ENCODE data around the gene C1R. TPM values are rescaled to one million over a fixed set of nuclear protein-coding genes. Genes with fewer than 3 reads are reported as not detected.
A peak's percentile ranks its signal among the peaks of the same experiment; 100 is the strongest.

C1R gene
- polyA plus RNA-seq, 1 of the 3 experiments (the other 2 are of a cell fraction): 20.1 TPM

DNA sequence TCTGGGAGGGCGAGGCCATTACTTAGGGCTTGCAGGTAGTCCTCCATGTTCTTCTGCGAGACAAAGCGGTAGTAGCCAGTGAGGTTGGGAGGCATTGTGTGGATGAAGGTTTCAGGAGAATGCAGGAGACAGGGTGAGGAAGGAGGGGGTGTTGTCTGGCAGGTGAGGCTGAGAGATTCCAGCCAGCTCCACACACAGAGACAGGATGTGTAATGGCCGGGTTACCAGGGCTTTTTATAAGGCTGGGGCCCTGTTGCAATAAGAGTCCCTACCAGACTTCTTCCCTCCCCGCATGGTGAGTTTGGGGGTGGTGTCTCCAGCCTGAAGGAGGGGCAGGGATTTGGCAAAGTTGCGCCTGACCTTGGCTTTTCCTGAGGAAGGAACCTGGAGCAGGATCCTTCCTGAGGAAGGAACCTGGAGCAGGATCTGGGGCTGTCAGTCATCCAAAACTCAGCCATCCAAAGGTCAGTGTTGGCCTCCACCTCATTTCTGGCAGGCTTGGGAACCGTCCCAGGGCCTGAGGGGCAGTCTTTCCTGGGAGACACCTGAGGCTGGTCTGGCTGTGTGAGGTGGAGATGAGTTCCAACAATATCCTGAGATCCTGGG is 36.5 kb upstream of the C1R start, which contains the start of gene RBP5:
Gene RBP5 (minus strand): TSS at position 209 of the 606 bp plus-strand sequence. CDS start 114 bp downstream, at position 95.
- H3K27ac ChIP-seq (ENCODE audit: low read depth in 2 of 2, low read length in 1 of 2): peak within 1 kb of the TSS in 1 of 2 experiments; percentile 67; a peak in 1 of 4 replicates
- H3K4me2 ChIP-seq: peak within 1 kb of the TSS; percentile 95
- no peaks in the 10 kb centered on the region for H4K20me1 ChIP-seq (ENCODE audit: insufficient read depth)
- 0 out of 2 replicates have a peak, but pooled peaks cover 7% of the 10 kb centered on the region for H3K27me3 ChIP-seq (ENCODE audit: insufficient read depth)
- peaks cover 0 to 2% of the 10 kb centered on the region in 2 experiments for H3K36me3 ChIP-seq (replicated peaks in 1 of 2; ENCODE audit: control insufficient read depth in 1 of 2, insufficient read depth in 2 of 2, low read length in 1 of 2)
- H3K4me1 ChIP-seq (ENCODE audit: control insufficient read depth in 1 of 2, insufficient read depth in 2 of 2, low read depth in 1 of 2, low read length in 1 of 2): peaks cover 0 to 13% of the 10 kb centered on the region in 2 experiments; a peak in 1 of 4 replicates
- POLR2A ChIA-PET: no interaction called here
- CTCF ChIA-PET: interaction anchor here (1.0 to 2.8 kb wide), 3 partner anchors 16 to 19 kb away, joined by 3 to 11 read pairs (median 5); no protein-coding TSS in a partner anchor
- H3K9me3 ChIP-seq: no peaks in the 10 kb centered on the region
- TF ChIP-seq RCOR1 (IDR thresholded peaks at IDR 0.05; ENCODE audit: low read length): no peak
- no peak for TF ChIP-seq SMC3 (IDR thresholded peaks at IDR 0.05; ENCODE audit: low read depth, low read length)
- no peak for TF ChIP-seq YY1 (IDR thresholded peaks at IDR 0.05; ENCODE audit: low read depth)
- no peak for TF ChIP-seq CHD2 (IDR thresholded peaks at IDR 0.05; ENCODE audit: low read length, partially characterized antibody)
- no peak for TF ChIP-seq RXRA (IDR thresholded peaks at IDR 0.05; ENCODE audit: borderline replicate concordance, low read depth)
- TF ChIP-seq, protein P1, sequence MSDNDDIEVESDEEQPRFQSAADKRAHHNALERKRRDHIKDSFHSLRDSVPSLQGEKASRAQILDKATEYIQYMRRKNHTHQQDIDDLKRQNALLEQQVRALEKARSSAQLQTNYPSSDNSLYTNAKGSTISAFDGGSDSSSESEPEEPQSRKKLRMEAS (IDR thresholded peaks at IDR 0.05; ENCODE audit: low read depth): no peak
- TF ChIP-seq ELF1 (IDR thresholded peaks at IDR 0.05): no peak
- no peak for TF ChIP-seq MXI1 (IDR thresholded peaks at IDR 0.05; ENCODE audit: low read depth, low read length)
- TF ChIP-seq FOXM1 (IDR thresholded peaks at IDR 0.05; ENCODE audit: low read depth): no peak
- 74% methylated on average over 5 of the region's 7 CpGs for WGBS (ENCODE audit: low lambda C conversion rate)
- H3K9me2 ChIP-seq: no peaks in the 10 kb centered on the region
- H3K4me3 ChIP-seq (ENCODE audit: low read depth in 2 of 2, low read length in 1 of 2): peak within 1 kb of the TSS; percentile 71 to 76
- H2AFZ ChIP-seq (ENCODE audit: low read depth): peak within 1 kb of the TSS; percentile 90; the same call in 1 of the 2 replicates
- H3F3A ChIP-seq (replicated peaks; ENCODE audit: insufficient read depth): no peaks in the 10 kb centered on the region
- no peak for DNase-seq
- no peaks in the 10 kb centered on the region for H3K79me2 ChIP-seq (ENCODE audit: insufficient read depth)
- H3K9ac ChIP-seq: peak within 1 kb of the TSS; percentile 51; the same call in 1 of the 2 replicates

DNA sequence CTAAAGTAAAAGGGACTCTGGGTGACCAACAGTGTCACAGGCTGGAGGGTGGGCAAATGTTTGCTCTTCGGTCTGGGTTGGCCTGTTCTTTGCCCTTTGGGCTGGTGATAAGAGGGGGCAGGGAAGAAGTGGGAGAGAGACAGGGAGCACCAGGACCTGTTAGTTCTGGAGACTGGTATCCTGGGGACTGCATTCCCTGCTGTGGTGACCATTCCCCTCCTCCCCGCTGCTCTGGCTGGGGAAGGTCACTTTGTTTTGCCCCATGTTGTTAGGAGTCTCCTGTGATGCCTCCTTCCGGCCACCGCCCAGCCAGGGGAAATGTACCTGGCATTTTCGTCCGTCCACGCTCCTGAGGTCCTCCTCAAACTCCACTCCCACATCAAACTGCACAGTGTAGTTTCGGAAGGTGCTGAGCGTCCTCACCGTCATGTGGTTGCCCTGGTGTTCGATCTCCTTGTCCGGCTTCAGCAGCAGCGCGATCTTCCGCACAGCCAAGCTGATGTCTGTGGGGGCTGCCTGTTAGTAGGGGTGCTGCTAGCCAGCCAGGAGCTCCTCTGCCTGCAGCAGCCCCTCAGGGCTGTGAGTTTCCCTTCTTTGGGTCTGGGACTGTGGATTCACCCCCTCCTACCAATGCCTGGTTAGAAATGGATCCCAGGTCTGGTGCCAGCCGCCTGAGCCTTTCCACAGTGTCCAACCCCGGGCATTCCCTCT is 35.8 kb upstream of the C1R start:
- Histone ChIP-seq H3F3A (replicated peaks; ENCODE audit: insufficient read depth) (no peaks in the 10 kb centered on the region), H3K36me3 (replicated peaks in 1 of 2; ENCODE audit: control insufficient read depth in 1 of 2, insufficient read depth in 2 of 2, low read length in 1 of 2) (no peaks in the 10 kb centered on the region), H3K9ac (no peak overlapping the region), H2AFZ (ENCODE audit: low read depth) (no peak overlapping the region), H3K27me3 (ENCODE audit: insufficient read depth) (0 out of 2 replicates have a peak, but pooled peaks cover 7% of the 10 kb centered on the region), H3K9me3 (no peaks in the 10 kb centered on the region), H4K20me1 (ENCODE audit: insufficient read depth) (no peaks in the 10 kb centered on the region), H3K4me2 (no peak overlapping the region), H3K4me3 (ENCODE audit: low read depth in 2 of 2, low read length in 1 of 2) (no peak overlapping the region), H3K4me1 (ENCODE audit: control insufficient read depth in 1 of 2, insufficient read depth in 2 of 2, low read depth in 1 of 2, low read length in 1 of 2) (peaks cover 0 to 13% of the 10 kb centered on the region in 2 experiments; a peak in 1 of 4 replicates), H3K79me2 (ENCODE audit: insufficient read depth) (no peaks in the 10 kb centered on the region), H3K27ac (ENCODE audit: low read depth in 2 of 2, low read length in 1 of 2) (no peak overlapping the region), H3K9me2 (no peaks in the 10 kb centered on the region)
- POLR2A ChIA-PET: no interaction called here
- no peak for DNase-seq
- TF ChIP-seq EP300 (IDR thresholded peaks at IDR 0.05; ENCODE audit: borderline replicate concordance in 1 of 2, low read depth in 1 of 2, low read length in 1 of 2): no peak
- TF ChIP-seq RAD21 (IDR thresholded peaks at IDR 0.05; ENCODE audit: low read length): no peak
- TF ChIP-seq FOSL2 (IDR thresholded peaks at IDR 0.05; ENCODE audit: borderline replicate concordance, low read depth): no peak
- no peak for TF ChIP-seq NFIC (IDR thresholded peaks at IDR 0.05; ENCODE audit: borderline replicate concordance)
- TF ChIP-seq TEAD4 (IDR thresholded peaks at IDR 0.05; ENCODE audit: borderline replicate concordance, insufficient read depth): no peak
- no peak for TF ChIP-seq RFX5 (IDR thresholded peaks at IDR 0.05; ENCODE audit: low read length)
- TF ChIP-seq, protein P1 (IDR thresholded peaks at IDR 0.05; ENCODE audit: low read depth): no peak
- no peak for TF ChIP-seq GABPA (IDR thresholded peaks at IDR 0.05; ENCODE audit: low read depth)
- TF ChIP-seq EZH2phosphoT487 (IDR thresholded peaks at IDR 0.05; ENCODE audit: borderline replicate concordance, low read depth): no peak
- no peak for TF ChIP-seq JUND (IDR thresholded peaks at IDR 0.05)
- no peak for TF ChIP-seq TAF1 (IDR thresholded peaks at IDR 0.05; ENCODE audit: borderline replicate concordance, low read depth, low read length)
- TF ChIP-seq NRF1 (IDR thresholded peaks at IDR 0.05; ENCODE audit: low read depth, low read length): no peak
- WGBS (ENCODE audit: low lambda C conversion rate): 84% methylated on average over 14 of the region's 17 CpGs
- CTCF ChIA-PET: interaction anchor here (1.0 to 2.8 kb wide), 2 partner anchors 15 to 17 kb away, joined by 3 to 11 read pairs; no protein-coding TSS in a partner anchor

Measured in SK-N-SH (cell line).